Myocyte (in vitro differentiated cells): ENCODE data around the gene SLC18A3. TPM values are rescaled to one million over a fixed set of nuclear protein-coding genes. Genes with fewer than 3 reads are reported as not detected.

Experiments used
- DNase-seq: peaks from one replicate; pipeline ENCODE4 v3.0.0-alpha.2; 2012; ENCODE audit warnings: low read depth
- total RNA-seq: library from RNA; depleted of rRNA; stranded (reverse); fragments of >200 nt; gene quantifications from 2 replicates; pipeline ENCODE4 v1.2.3, GENCODE V29; 2014

The SLC18A3 gene
- total RNA-seq, 1 donor from 2014 or later, result not detected

- DNase-seq, result no peak
Observed at GRCh38 chr10:49649936-49650723, 40.0 kb downstream of the SLC18A3 start.

- DNase-seq, result no peak
Observed at GRCh38 chr10:49650724-49651034, 40.6 kb downstream of the SLC18A3 start.

GRCh38 chr10:49651039-49651835, 41.1 kb downstream of the SLC18A3 start:
- no peak for DNase-seq

- no peak for DNase-seq
Observed at GRCh38 chr10:49651917-49652316, 41.8 kb downstream of the SLC18A3 start.

- no peak for DNase-seq
Observed at GRCh38 chr10:49652421-49653272, 42.5 kb downstream of the SLC18A3 start.

GRCh38 chr10:49653273-49653929, 43.3 kb downstream of the SLC18A3 start:
- DNase-seq, result no peak

- no peak for DNase-seq
Observed at GRCh38 chr10:49654036-49654693, 44.1 kb downstream of the SLC18A3 start.

GRCh38 chr10:49655099-49655498, 45.0 kb downstream of the SLC18A3 start:
- DNase-seq, result peak; percentile 9

- no peak for DNase-seq
Observed at GRCh38 chr10:49656845-49657493, 46.9 kb downstream of the SLC18A3 start.

- DNase-seq, result no peak
Observed at GRCh38 chr10:49657606-49658005, 47.5 kb downstream of the SLC18A3 start.

- no peak for DNase-seq
Observed at GRCh38 chr10:49661140-49661856, 51.2 kb downstream of the SLC18A3 start.

Other genes with a start within 250 kb of the SLC18A3 start
- gene DRGX, start 214.2 kb upstream of the SLC18A3 start, total RNA-seq, result not detected in 2 replicates
- gene ERCC6, start 71.2 kb upstream of the SLC18A3 start, total RNA-seq, result 11.2 and 11.8 TPM in 2 replicates
- not detected in 2 replicates for gene CHAT, start 3.7 kb downstream of the SLC18A3 start, total RNA-seq
- gene C10orf53, start 69.3 kb downstream of the SLC18A3 start, total RNA-seq, result not detected in 2 replicates
- 0.05 and 0.16 TPM in 2 replicates for gene OGDHL, start 152.0 kb downstream of the SLC18A3 start, total RNA-seq